OCI-LY7 (cell line): ENCODE results near the gene DLX4. TPM values are rescaled to one million over a fixed set of nuclear protein-coding genes. Genes with fewer than 3 reads are reported as not detected.

Experiments
- BruUV-seq: library from RNA; stranded (reverse); fragments of 400-500 nt; replicated peaks from 2 replicates; lab custom pipeline; 2021; lab: Mats Ljungman, UMichigan
- CTCF ChIA-PET: fragments of 300-600 bp; sonication (Branson Sonifier 250); formaldehyde crosslinking; loops from one replicate; lab custom pipeline; 2022; ENCODE audit warnings: antibody characterized with exemption; ENCODE audit not compliant: unreplicated experiment; lab: Charles Lee
- POLR2A ChIA-PET: fragments of 300-600 bp; sonication (Branson Sonifier 250); formaldehyde crosslinking; loops from one replicate; lab custom pipeline; 2022; ENCODE audit warnings: antibody characterized with exemption; lab: Charles Lee
- DNase-seq: peaks from one replicate; pipeline ENCODE4 v3.0.0-alpha.2; 2015; ENCODE audit warnings: low spot score
- H2AFZ ChIP-seq: fragments of 200-600 bp; sonication (generic), shearing (Covaris generic); 2 replicates; pipeline ENCODE4 v1.6.1; 2014; ENCODE audit warnings: mild to moderate bottlenecking, antibody characterized with exemption, low read length, moderate library complexity
- H3K27ac ChIP-seq: fragments of 200-600 bp; sonication (generic); 2 replicates; pipeline ENCODE4 v1.5.1; 2014; ENCODE audit warnings: mixed run types, low read depth, mild to moderate bottlenecking, moderate library complexity, low read length, inconsistent platforms; ENCODE audit not compliant: poor library complexity, severe bottlenecking
- H3K36me3 ChIP-seq: fragments of 200-600 bp; sonication (generic); 2 replicates; pipeline ENCODE4 v1.6.1; 2014; ENCODE audit warnings: mild to moderate bottlenecking, antibody characterized with exemption, low read length, moderate library complexity, mixed read lengths; ENCODE audit not compliant: insufficient read depth
- H3K4me1 ChIP-seq: fragments of 200-600 bp; sonication (generic); 2 replicates; pipeline ENCODE4 v1.5.1; 2014; ENCODE audit warnings: mild to moderate bottlenecking, low read length; ENCODE audit not compliant: insufficient read depth, poor library complexity, severe bottlenecking
- H3K4me2 ChIP-seq: fragments of 200-600 bp; sonication (generic); 2 replicates; pipeline ENCODE4 v1.6.1; 2014; ENCODE audit warnings: mild to moderate bottlenecking, low read length
- H3K4me3 ChIP-seq: fragments of 200-600 bp; sonication (generic); 2 replicates; pipeline ENCODE4 v1.5.1; 2014; ENCODE audit warnings: mild to moderate bottlenecking, low read depth, low read length; ENCODE audit not compliant: poor library complexity, severe bottlenecking
- H3K79me2 ChIP-seq: fragments of 200-600 bp; sonication (generic); 2 replicates; pipeline ENCODE4 v1.6.1; 2016; ENCODE audit warnings: low read depth, mild to moderate bottlenecking, low read length, moderate library complexity, mixed read lengths; ENCODE audit not compliant: insufficient read depth
- H3K9me2 ChIP-seq: fragments of 200-600 bp; sonication (generic); 2 replicates; pipeline ENCODE4 v1.6.1; 2016; ENCODE audit warnings: mild to moderate bottlenecking, low read length, mixed read lengths; ENCODE audit not compliant: insufficient read depth
- H3K9me3 ChIP-seq: fragments of 200-600 bp; sonication (generic); 2 replicates; pipeline ENCODE4 v1.6.1; 2014; ENCODE audit warnings: mild to moderate bottlenecking, mixed run types, low read length, mixed read lengths
- H4K20me1 ChIP-seq: fragments of 200-600 bp; sonication (generic); 2 replicates; pipeline ENCODE4 v1.6.1; 2014; ENCODE audit warnings: mild to moderate bottlenecking, antibody characterized with exemption, low read length, moderate library complexity, mixed read lengths; ENCODE audit not compliant: insufficient read depth
- CTCF ChIP-seq: fragments of 200-600 bp; sonication (generic); conservative IDR thresholded peaks from 2 replicates; pipeline ENCODE4 v1.5.1; 2014; ENCODE audit warnings: mild to moderate bottlenecking, antibody characterized with exemption, low read length, moderate library complexity, mixed read lengths
- EZH2phosphoT487 ChIP-seq: fragments of 200-600 bp; sonication (generic); IDR thresholded peaks from 2 replicates; pipeline ENCODE4 v1.6.1; 2018; ENCODE audit warnings: low read depth, borderline replicate concordance, mild to moderate bottlenecking, mixed run types, antibody characterized with exemption, low read length, moderate library complexity, mixed read lengths
- intact Hi-C: fragments of 100-400 bp; cut with micrococcal nuclease; formaldehyde crosslinking; loops from one replicate; pipeline ENCODE4 v1.10.0; 2022; ENCODE audit not compliant: unreplicated experiment
- total RNA-seq, 2 experiments: library from RNA; depleted of rRNA in 1 of 2; stranded (reverse); fragments of >200 nt in 1 of 2; shearing (Covaris generic) in 1 of 2; gene quantifications; 2 replicates each; pipeline ENCODE4 v1.2.3, GENCODE V29; 2014 to 2022

Gene DLX4
- total RNA-seq, 2 experiments from 2014 or later: 0.27 to 0.47 TPM

- Histone ChIP-seq H3K79me2 (no peaks in the 10 kb centered on the region), H3K4me3 (no peak overlapping the region), H3K27ac (no peak overlapping the region), H2AFZ (no peak overlapping the region), H3K9me2 (no peaks in the 10 kb centered on the region), H3K4me1 (no peaks in the 10 kb centered on the region), H4K20me1 (no peaks in the 10 kb centered on the region), H3K36me3 (no peaks in the 10 kb centered on the region), H3K9me3 (no peaks in the 10 kb centered on the region), H3K4me2 (no peak overlapping the region)
- POLR2A ChIA-PET: interaction anchor here (0.7 kb wide), 1 partner anchor 946 kb away, joined by 3 read pairs; no protein-coding TSS in a partner anchor
- TF ChIP-seq EZH2phosphoT487 (no peak), CTCF (no peak)
- DNase-seq: no peak
- no TSS peak for BruUV-seq
- intact Hi-C loops: no loop called here
- CTCF ChIA-PET: no interaction called here
Observed at GRCh38 chr17:49957350-49957749, 11.6 kb upstream of the DLX4 start.

- H3K36me3 ChIP-seq: no peaks in the 10 kb centered on the region
- no peak overlapping the region for H3K27ac ChIP-seq
- TF ChIP-seq CTCF (no peak), EZH2phosphoT487 (no peak)
- CTCF ChIA-PET: no interaction called here
- no peaks in the 10 kb centered on the region for H3K79me2 ChIP-seq
- no peaks in the 10 kb centered on the region for H4K20me1 ChIP-seq
- POLR2A ChIA-PET: no interaction called here
- no peak overlapping the region for H3K4me2 ChIP-seq
- no peak overlapping the region for H2AFZ ChIP-seq
- H3K4me3 ChIP-seq: no peak overlapping the region
- H3K9me2 ChIP-seq: no peaks in the 10 kb centered on the region
- no peaks in the 10 kb centered on the region for H3K9me3 ChIP-seq
- intact Hi-C loops: no loop called here
- no peak for DNase-seq
- BruUV-seq: no TSS peak
- no peaks in the 10 kb centered on the region for H3K4me1 ChIP-seq
Observed at GRCh38 chr17:49958723-49959122, 10.3 kb upstream of the DLX4 start.

GRCh38 chr17:49959183-49959935 lies 9.6 kb upstream of the DLX4 start:
- no peak for TF ChIP-seq EZH2phosphoT487
- TF ChIP-seq CTCF: no peak
- Histone ChIP-seq H3K4me2 (no peak overlapping the region), H3K36me3 (no peaks in the 10 kb centered on the region), H4K20me1 (no peaks in the 10 kb centered on the region), H3K9me2 (no peaks in the 10 kb centered on the region), H3K79me2 (no peaks in the 10 kb centered on the region), H3K4me1 (no peaks in the 10 kb centered on the region), H2AFZ (no peak overlapping the region), H3K9me3 (no peaks in the 10 kb centered on the region), H3K4me3 (no peak overlapping the region), H3K27ac (no peak overlapping the region)
- ChIA-PET POLR2A (no interaction called here), CTCF (no interaction called here)
- no TSS peak for BruUV-seq
- DNase-seq: no peak
- intact Hi-C loops: no loop called here
